Peyer's patch (tissue), 4 donors: ENCODE measurements around the gene KIF1A.

Source experiments
- CTCF ChIP-seq, 6 experiments: fragments of 450-650 bp in 4 of 6; fragments of 200-600 bp in 2 of 6; sonication (generic) in 1 of 6; IDR thresholded peaks; one replicate each; pipeline ENCODE4 v1.5.1; 2017 to 2019; ENCODE audit warnings: antibody characterized with exemption in 6 of 6, mild to moderate bottlenecking in 3 of 6, moderate library complexity in 1 of 6
- POLR2A ChIP-seq, 2 donors: fragments of 450-650 bp; IDR thresholded peaks; one replicate each; pipeline ENCODE4 v1.5.1; 2017; ENCODE audit warnings: antibody characterized with exemption in 2 of 2, mild to moderate bottlenecking in 2 of 2, moderate library complexity in 2 of 2

GRCh38 chr2:240768216-240768615 lies 51.8 kb downstream of the KIF1A start:
- TF ChIP-seq CTCF (IDR thresholded peaks at IDR 0.05) (no peak), POLR2A (IDR thresholded peaks at IDR 0.05) (no peak)
